ENCODE results near the gene ARPC5L.

DNA sequence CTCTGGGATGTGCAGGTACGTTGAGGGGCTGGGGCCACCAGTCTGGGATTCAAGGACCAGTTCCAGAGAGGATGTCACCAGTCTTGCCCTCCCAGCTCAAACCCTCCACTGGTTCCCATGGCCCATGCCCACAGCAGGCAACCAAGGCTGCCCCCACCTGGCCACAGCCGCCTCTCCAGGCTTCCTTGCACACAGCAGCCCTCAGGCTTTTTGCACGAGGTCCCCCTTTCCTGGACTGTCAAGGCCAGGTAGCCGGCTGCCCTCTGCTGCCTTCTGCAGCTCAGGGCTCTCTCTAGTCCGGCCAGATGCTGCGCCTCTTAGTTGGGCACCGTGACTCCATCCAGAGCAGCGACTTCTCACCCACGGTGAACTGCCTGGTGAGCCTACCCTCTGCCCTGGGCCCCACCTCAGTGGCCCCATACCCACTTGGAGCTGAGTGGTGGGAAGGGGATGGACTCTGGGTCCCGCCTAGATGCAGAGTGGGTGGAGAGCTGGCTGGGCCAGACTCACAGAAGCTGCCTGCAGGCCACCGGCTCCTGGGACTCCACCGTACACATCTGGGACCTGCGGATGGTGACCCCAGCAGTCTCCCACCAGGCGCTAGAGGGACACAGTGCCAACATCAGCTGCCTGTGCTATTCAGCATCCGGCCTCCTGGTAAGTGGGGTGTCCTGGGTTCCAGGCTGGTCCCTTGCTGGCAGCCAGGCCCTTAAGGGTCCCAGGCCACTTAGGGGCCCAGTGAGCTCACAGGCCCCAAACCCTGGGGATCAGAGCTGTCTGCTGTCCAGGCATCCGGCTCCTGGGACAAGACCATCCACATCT lies 5.8 kb upstream of the ARPC5L start:
- TF ChIP-seq POLR2AphosphoS5 (IDR thresholded peaks at IDR 0.05; ENCODE audit: low read depth) (no peak; the same call in 1 of the 2 replicates), GABPA (IDR thresholded peaks at IDR 0.05; ENCODE audit: low read depth) (no peak), SPI1 (IDR thresholded peaks at IDR 0.05; ENCODE audit: borderline replicate concordance, low read depth) (no peak)
- TF ChIP-seq, protein P1, sequence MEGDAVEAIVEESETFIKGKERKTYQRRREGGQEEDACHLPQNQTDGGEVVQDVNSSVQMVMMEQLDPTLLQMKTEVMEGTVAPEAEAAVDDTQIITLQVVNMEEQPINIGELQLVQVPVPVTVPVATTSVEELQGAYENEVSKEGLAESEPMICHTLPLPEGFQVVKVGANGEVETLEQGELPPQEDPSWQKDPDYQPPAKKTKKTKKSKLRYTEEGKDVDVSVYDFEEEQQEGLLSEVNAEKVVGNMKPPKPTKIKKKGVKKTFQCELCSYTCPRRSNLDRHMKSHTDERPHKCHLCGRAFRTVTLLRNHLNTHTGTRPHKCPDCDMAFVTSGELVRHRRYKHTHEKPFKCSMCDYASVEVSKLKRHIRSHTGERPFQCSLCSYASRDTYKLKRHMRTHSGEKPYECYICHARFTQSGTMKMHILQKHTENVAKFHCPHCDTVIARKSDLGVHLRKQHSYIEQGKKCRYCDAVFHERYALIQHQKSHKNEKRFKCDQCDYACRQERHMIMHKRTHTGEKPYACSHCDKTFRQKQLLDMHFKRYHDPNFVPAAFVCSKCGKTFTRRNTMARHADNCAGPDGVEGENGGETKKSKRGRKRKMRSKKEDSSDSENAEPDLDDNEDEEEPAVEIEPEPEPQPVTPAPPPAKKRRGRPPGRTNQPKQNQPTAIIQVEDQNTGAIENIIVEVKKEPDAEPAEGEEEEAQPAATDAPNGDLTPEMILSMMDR (IDR thresholded peaks at IDR 0.05; ENCODE audit: insufficient read depth, low read length): peak; percentile 6
- TF ChIP-seq, protein P2, sequence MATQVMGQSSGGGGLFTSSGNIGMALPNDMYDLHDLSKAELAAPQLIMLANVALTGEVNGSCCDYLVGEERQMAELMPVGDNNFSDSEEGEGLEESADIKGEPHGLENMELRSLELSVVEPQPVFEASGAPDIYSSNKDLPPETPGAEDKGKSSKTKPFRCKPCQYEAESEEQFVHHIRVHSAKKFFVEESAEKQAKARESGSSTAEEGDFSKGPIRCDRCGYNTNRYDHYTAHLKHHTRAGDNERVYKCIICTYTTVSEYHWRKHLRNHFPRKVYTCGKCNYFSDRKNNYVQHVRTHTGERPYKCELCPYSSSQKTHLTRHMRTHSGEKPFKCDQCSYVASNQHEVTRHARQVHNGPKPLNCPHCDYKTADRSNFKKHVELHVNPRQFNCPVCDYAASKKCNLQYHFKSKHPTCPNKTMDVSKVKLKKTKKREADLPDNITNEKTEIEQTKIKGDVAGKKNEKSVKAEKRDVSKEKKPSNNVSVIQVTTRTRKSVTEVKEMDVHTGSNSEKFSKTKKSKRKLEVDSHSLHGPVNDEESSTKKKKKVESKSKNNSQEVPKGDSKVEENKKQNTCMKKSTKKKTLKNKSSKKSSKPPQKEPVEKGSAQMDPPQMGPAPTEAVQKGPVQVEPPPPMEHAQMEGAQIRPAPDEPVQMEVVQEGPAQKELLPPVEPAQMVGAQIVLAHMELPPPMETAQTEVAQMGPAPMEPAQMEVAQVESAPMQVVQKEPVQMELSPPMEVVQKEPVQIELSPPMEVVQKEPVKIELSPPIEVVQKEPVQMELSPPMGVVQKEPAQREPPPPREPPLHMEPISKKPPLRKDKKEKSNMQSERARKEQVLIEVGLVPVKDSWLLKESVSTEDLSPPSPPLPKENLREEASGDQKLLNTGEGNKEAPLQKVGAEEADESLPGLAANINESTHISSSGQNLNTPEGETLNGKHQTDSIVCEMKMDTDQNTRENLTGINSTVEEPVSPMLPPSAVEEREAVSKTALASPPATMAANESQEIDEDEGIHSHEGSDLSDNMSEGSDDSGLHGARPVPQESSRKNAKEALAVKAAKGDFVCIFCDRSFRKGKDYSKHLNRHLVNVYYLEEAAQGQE (IDR thresholded peaks at IDR 0.05; ENCODE audit: insufficient replicate concordance, low read depth): no peak
